Measurements from ENCODE around the gene MOB2. TPM values are rescaled to one million over a fixed set of nuclear protein-coding genes. Genes with fewer than 3 reads are reported as not detected.

MOB2 gene
- total RNA-seq, 1 experiment from 2014 or later = 22.7 TPM

GRCh38 chr11:1521382-1522080 lies 35.0 kb upstream of the MOB2 start:
- no peak overlapping the region for H2BK120ac ChIP-seq (ENCODE audit: low read depth, low read length, poor library complexity, severe bottlenecking)
- no peak overlapping the region for H3T11ph ChIP-seq (ENCODE audit: low read length)
- H2BK5ac ChIP-seq (ENCODE audit: insufficient read length, low read length) = no peak overlapping the region
- Mint-ChIP-seq H3K27ac (peak overlapping the region in 1 of 3 experiments; percentile 19; a peak in 1 of 7 replicates), H3K9me3 (no peaks in the 10 kb centered on the region), H3K36me3 (ENCODE audit: insufficient read depth in 1 of 3, low read depth in 3 of 3) (no peaks in the 10 kb centered on the region), H3K4me1 (peaks cover 3 to 14% of the 10 kb centered on the region in 2 experiments; a peak in 3 of 4 replicates), H3K4me3 (no peak overlapping the region), H3K27me3 (ENCODE audit: low read depth) (no peaks in the 10 kb centered on the region)
- H4K91ac ChIP-seq (ENCODE audit: insufficient read length, low read depth, low read length) = no peak overlapping the region
- no peaks in the 10 kb centered on the region for H3K79me2 ChIP-seq (ENCODE audit: insufficient read depth, low read length)
- H3K23ac ChIP-seq (ENCODE audit: insufficient read length, low read depth, low read length) = no peak overlapping the region
- H2BK20ac ChIP-seq (ENCODE audit: low read depth, low read length, poor library complexity, severe bottlenecking) = no peak overlapping the region
- no peak overlapping the region for H2AFZ ChIP-seq (ENCODE audit: low read length)
- no peak overlapping the region; the same call in 1 of the 2 replicates for H3K14ac ChIP-seq (ENCODE audit: insufficient read depth, low read length)
- H3K18ac ChIP-seq (ENCODE audit: insufficient read length, low read depth, low read length) = no peak overlapping the region
- no peak overlapping the region for H3K27ac ChIP-seq (ENCODE audit: insufficient read length, low read depth, low read length)
- no peaks in the 10 kb centered on the region for H4K20me1 ChIP-seq (ENCODE audit: control insufficient read depth, insufficient read depth, insufficient read length)
- H3K4ac ChIP-seq (ENCODE audit: low read depth, low read length) = no peak overlapping the region
- H4K5ac ChIP-seq (ENCODE audit: insufficient read length, low read depth, low read length) = no peak overlapping the region
- no peak overlapping the region for H3K4me2 ChIP-seq (ENCODE audit: insufficient read depth, insufficient read length, low read length)
- H3K23me2 ChIP-seq (ENCODE audit: insufficient read length, low read depth, low read length, poor library complexity, severe bottlenecking) = no peaks in the 10 kb centered on the region
- H3K79me1 ChIP-seq (ENCODE audit: insufficient read depth, low read depth, low read length, poor library complexity, severe bottlenecking) = peaks cover 2% of the 10 kb centered on the region
- no peak overlapping the region for H2BK12ac ChIP-seq (ENCODE audit: insufficient read length, low read depth, low read length)
- H3K27me3 ChIP-seq (ENCODE audit: insufficient read depth, low read length) = 0 out of 2 replicates have a peak, but pooled peaks cover 1% of the 10 kb centered on the region
- H4K8ac ChIP-seq (replicated peaks; ENCODE audit: insufficient read length, low read depth, low read length) = no peak overlapping the region
- no peak for DNase-seq
- H2BK15ac ChIP-seq (ENCODE audit: low read depth, low read length) = no peak overlapping the region
- no peaks in the 10 kb centered on the region for H3K9me3 ChIP-seq (ENCODE audit: control insufficient read depth, low read depth, low read length)
- no peaks in the 10 kb centered on the region for H3K4me1 ChIP-seq (ENCODE audit: insufficient read depth, low read length)
- no peak overlapping the region for H3K56ac ChIP-seq (ENCODE audit: insufficient read length, low read depth, low read length)
- H2AK5ac ChIP-seq (ENCODE audit: insufficient read length, low read length) = no peak overlapping the region
- WGBS (ENCODE audit: extremely low coverage, insufficient read length, low lambda C conversion rate) = no CpG with 5 or more reads among the region's 21 CpGs
- TF ChIP-seq CTCF (conservative IDR thresholded peaks at IDR 0.05) = no peak
- H3K9ac ChIP-seq (ENCODE audit: extremely low read depth, insufficient read length, low read length) = no peak overlapping the region
